ENCODE results near the gene TBC1D2.
A peak's percentile ranks its signal among the peaks of the same experiment; 100 is the strongest.

TBC1D2 gene

GRCh38 chr9:98263080-98263479 is 7.6 kb upstream of the TBC1D2 start:
- Histone ChIP-seq H2BK5ac (ENCODE audit: low read length) (peak overlapping the region; percentile 8), H2BK120ac (ENCODE audit: low read depth, low read length) (peak overlapping the region; percentile 97), H3K4ac (ENCODE audit: low read depth, low read length) (peak overlapping the region; percentile 96), H3K23ac (ENCODE audit: low read length) (no peak overlapping the region), H3K79me2 (ENCODE audit: control insufficient read depth, insufficient read depth, low read length) (no peaks in the 10 kb centered on the region), H3K27me3 (ENCODE audit: insufficient read depth, low read length, poor library complexity) (no peaks in the 10 kb centered on the region), H4K5ac (ENCODE audit: low read length) (no peak overlapping the region), H3K9ac (ENCODE audit: low read length) (peak overlapping the region; percentile 40), H3K27ac (ENCODE audit: low read depth, low read length) (no peak overlapping the region), H3K18ac (ENCODE audit: low read length) (peak overlapping the region; percentile 88), H2BK15ac (replicated peaks; ENCODE audit: low read depth) (peak overlapping the region; percentile 64), H4K8ac (ENCODE audit: low read depth, low read length) (peak overlapping the region; percentile 30), H3K4me2 (ENCODE audit: low read length) (no peak overlapping the region), H3K36me3 (ENCODE audit: control insufficient read depth, insufficient read depth, low read length) (no peaks in the 10 kb centered on the region), H3K79me1 (ENCODE audit: low read length) (no peaks in the 10 kb centered on the region), H3K4me3 (ENCODE audit: low read length) (no peak overlapping the region), H3K4me1 (ENCODE audit: control insufficient read depth, low read depth, low read length) (peaks cover 4% of the 10 kb centered on the region), H2AK5ac (ENCODE audit: low read length) (no peak overlapping the region), H3K56ac (ENCODE audit: low read length) (peak overlapping the region; percentile 65)
- no CpG with 5 or more reads among the region's 1 CpG for WGBS (ENCODE audit: extremely low coverage, insufficient coverage, low lambda C conversion rate)
- no peak for DNase-seq

DNA sequence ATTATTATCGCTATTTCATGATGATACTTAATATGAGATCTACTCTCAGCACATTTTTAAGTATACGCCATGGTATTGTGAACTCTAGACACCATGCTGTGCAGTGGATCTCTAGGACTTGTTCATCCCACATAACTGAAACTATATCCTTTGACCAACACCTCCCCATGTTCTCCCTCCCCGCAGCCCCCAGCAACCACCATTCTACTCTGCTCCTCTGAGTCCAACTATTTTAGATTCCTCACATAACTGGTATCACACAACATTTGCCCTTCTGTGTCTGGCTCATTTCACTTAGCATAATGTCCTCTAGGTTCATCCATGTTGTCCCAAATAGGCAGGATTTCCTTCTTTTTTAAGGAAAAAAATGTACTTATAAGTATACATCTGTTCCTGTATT is 6.6 kb upstream of the TBC1D2 start:
- WGBS (ENCODE audit: extremely low coverage, insufficient coverage, low lambda C conversion rate), result no CpG with 5 or more reads among the region's 3 CpGs
- no peak overlapping the region for H3K27ac ChIP-seq (ENCODE audit: low read depth, low read length)

DNA sequence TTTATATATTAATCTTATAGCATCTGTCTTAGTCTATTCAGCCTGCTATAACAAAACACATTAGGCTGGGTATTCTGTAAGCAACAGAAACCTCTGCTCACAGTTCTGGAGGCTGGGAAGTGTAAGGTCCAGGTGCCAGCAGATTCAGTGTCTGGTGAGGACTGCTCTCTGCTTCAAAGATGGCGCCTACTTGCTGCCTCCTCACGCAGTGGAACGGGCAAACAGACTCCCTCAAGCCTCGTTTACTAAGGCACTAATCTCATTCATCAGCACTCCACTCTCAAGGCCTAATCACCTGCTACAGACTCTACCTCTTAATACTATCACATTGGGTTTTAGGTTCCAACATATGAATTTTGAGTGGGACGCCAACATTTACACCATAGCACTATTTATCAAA is 5.2 kb upstream of the TBC1D2 start:
- DNase-seq, result no peak
- Histone ChIP-seq H3K9ac (ENCODE audit: low read length) (no peak overlapping the region), H2AK5ac (ENCODE audit: low read length) (no peak overlapping the region), H3K27ac (ENCODE audit: low read depth, low read length) (no peak overlapping the region), H3K27me3 (ENCODE audit: insufficient read depth, low read length, poor library complexity) (no peaks in the 10 kb centered on the region), H3K4me2 (ENCODE audit: low read length) (no peak overlapping the region), H2BK120ac (ENCODE audit: low read depth, low read length) (no peak overlapping the region), H2BK5ac (ENCODE audit: low read length) (no peak overlapping the region), H3K4me3 (ENCODE audit: low read length) (no peak overlapping the region), H3K36me3 (ENCODE audit: control insufficient read depth, insufficient read depth, low read length) (no peaks in the 10 kb centered on the region), H3K4ac (ENCODE audit: low read depth, low read length) (peak overlapping the region; percentile 72), H3K79me2 (ENCODE audit: control insufficient read depth, insufficient read depth, low read length) (no peaks in the 10 kb centered on the region), H2BK15ac (replicated peaks; ENCODE audit: low read depth) (no peak overlapping the region), H3K56ac (ENCODE audit: low read length) (no peak overlapping the region), H3K79me1 (ENCODE audit: low read length) (no peaks in the 10 kb centered on the region), H3K4me1 (ENCODE audit: control insufficient read depth, low read depth, low read length) (peaks cover 4% of the 10 kb centered on the region), H4K8ac (ENCODE audit: low read depth, low read length) (no peak overlapping the region), H3K18ac (ENCODE audit: low read length) (no peak overlapping the region), H3K23ac (ENCODE audit: low read length) (no peak overlapping the region), H4K5ac (ENCODE audit: low read length) (no peak overlapping the region)
- WGBS (ENCODE audit: extremely low coverage, insufficient coverage, low lambda C conversion rate), result no CpG with 5 or more reads among the region's 5 CpGs

More for the DNA sequence above, 6.6 kb upstream of the TBC1D2 start:
- Histone ChIP-seq H3K4me2 (ENCODE audit: low read length) (no peak overlapping the region), H3K36me3 (ENCODE audit: control insufficient read depth, insufficient read depth, low read length) (no peaks in the 10 kb centered on the region), H3K4me3 (ENCODE audit: low read length) (no peak overlapping the region), H2BK5ac (ENCODE audit: low read length) (no peak overlapping the region), H2BK120ac (ENCODE audit: low read depth, low read length) (no peak overlapping the region), H2AK5ac (ENCODE audit: low read length) (no peak overlapping the region), H2BK15ac (replicated peaks; ENCODE audit: low read depth) (no peak overlapping the region), H3K79me2 (ENCODE audit: control insufficient read depth, insufficient read depth, low read length) (no peaks in the 10 kb centered on the region), H4K5ac (ENCODE audit: low read length) (no peak overlapping the region), H3K4ac (ENCODE audit: low read depth, low read length) (peak overlapping the region; percentile 73), H3K27me3 (ENCODE audit: insufficient read depth, low read length, poor library complexity) (no peaks in the 10 kb centered on the region), H3K4me1 (ENCODE audit: control insufficient read depth, low read depth, low read length) (peaks cover 4% of the 10 kb centered on the region), H3K18ac (ENCODE audit: low read length) (peak overlapping the region; percentile 60), H3K79me1 (ENCODE audit: low read length) (no peaks in the 10 kb centered on the region), H3K56ac (ENCODE audit: low read length) (peak overlapping the region; percentile 56), H4K8ac (ENCODE audit: low read depth, low read length) (no peak overlapping the region), H3K9ac (ENCODE audit: low read length) (no peak overlapping the region), H3K23ac (ENCODE audit: low read length) (no peak overlapping the region)
- DNase-seq, result no peak

GRCh38 chr9:98259791-98260190 is 4.3 kb upstream of the TBC1D2 start:
- no CpG with 5 or more reads among the region's 3 CpGs for WGBS (ENCODE audit: extremely low coverage, insufficient coverage, low lambda C conversion rate)
- Histone ChIP-seq H2BK120ac (ENCODE audit: low read depth, low read length) (no peak overlapping the region), H4K5ac (ENCODE audit: low read length) (no peak overlapping the region), H2AK5ac (ENCODE audit: low read length) (no peak overlapping the region), H3K4me1 (ENCODE audit: control insufficient read depth, low read depth, low read length) (peaks cover 2% of the 10 kb centered on the region), H3K23ac (ENCODE audit: low read length) (no peak overlapping the region), H3K27me3 (ENCODE audit: insufficient read depth, low read length, poor library complexity) (no peaks in the 10 kb centered on the region), H3K4me2 (ENCODE audit: low read length) (no peak overlapping the region), H3K79me1 (ENCODE audit: low read length) (peaks cover 1% of the 10 kb centered on the region), H3K79me2 (ENCODE audit: control insufficient read depth, insufficient read depth, low read length) (peaks cover 3% of the 10 kb centered on the region), H4K8ac (ENCODE audit: low read depth, low read length) (no peak overlapping the region), H2BK5ac (ENCODE audit: low read length) (no peak overlapping the region), H3K27ac (ENCODE audit: low read depth, low read length) (no peak overlapping the region), H3K4me3 (ENCODE audit: low read length) (no peak overlapping the region), H3K9ac (ENCODE audit: low read length) (no peak overlapping the region), H3K18ac (ENCODE audit: low read length) (no peak overlapping the region), H3K36me3 (ENCODE audit: control insufficient read depth, insufficient read depth, low read length) (no peaks in the 10 kb centered on the region), H3K56ac (ENCODE audit: low read length) (no peak overlapping the region), H3K4ac (ENCODE audit: low read depth, low read length) (no peak overlapping the region), H2BK15ac (replicated peaks; ENCODE audit: low read depth) (no peak overlapping the region)
- DNase-seq, result no peak

GRCh38 chr9:98256756-98257155 is 1.3 kb upstream of the TBC1D2 start:
- no peak overlapping the region for H3K23ac ChIP-seq (ENCODE audit: low read length)
- peak overlapping the region; percentile 12 for H2BK5ac ChIP-seq (ENCODE audit: low read length)
- peaks cover 11% of the 10 kb centered on the region for H3K4me1 ChIP-seq (ENCODE audit: control insufficient read depth, low read depth, low read length)
- no CpG with 5 or more reads among the region's 12 CpGs for WGBS (ENCODE audit: extremely low coverage, insufficient coverage, low lambda C conversion rate)
- no peak overlapping the region for H2BK15ac ChIP-seq (replicated peaks; ENCODE audit: low read depth)
- H2BK120ac ChIP-seq (ENCODE audit: low read depth, low read length), result no peak overlapping the region
- H4K5ac ChIP-seq (ENCODE audit: low read length), result no peak overlapping the region
- H3K4me3 ChIP-seq (ENCODE audit: low read length), result peak overlapping the region; percentile 69
- H4K8ac ChIP-seq (ENCODE audit: low read depth, low read length), result no peak overlapping the region
- peaks cover 16% of the 10 kb centered on the region for H3K79me1 ChIP-seq (ENCODE audit: low read length)
- no peak overlapping the region for H2AK5ac ChIP-seq (ENCODE audit: low read length)
- H3K9ac ChIP-seq (ENCODE audit: low read length), result peak overlapping the region; percentile 75
- H3K4me2 ChIP-seq (ENCODE audit: low read length), result peak overlapping the region; percentile 41
- H3K27ac ChIP-seq (ENCODE audit: low read depth, low read length), result peak overlapping the region; percentile 87
- H3K56ac ChIP-seq (ENCODE audit: low read length), result peak overlapping the region; percentile 87
- peak overlapping the region; percentile 19 for H3K18ac ChIP-seq (ENCODE audit: low read length)
- no peaks in the 10 kb centered on the region for H3K27me3 ChIP-seq (ENCODE audit: insufficient read depth, low read length, poor library complexity)
- peaks cover 31% of the 10 kb centered on the region for H3K79me2 ChIP-seq (ENCODE audit: control insufficient read depth, insufficient read depth, low read length)
- peak overlapping the region; percentile 75 for H3K4ac ChIP-seq (ENCODE audit: low read depth, low read length)
- DNase-seq, result no peak
- no peaks in the 10 kb centered on the region for H3K36me3 ChIP-seq (ENCODE audit: control insufficient read depth, insufficient read depth, low read length)

DNA sequence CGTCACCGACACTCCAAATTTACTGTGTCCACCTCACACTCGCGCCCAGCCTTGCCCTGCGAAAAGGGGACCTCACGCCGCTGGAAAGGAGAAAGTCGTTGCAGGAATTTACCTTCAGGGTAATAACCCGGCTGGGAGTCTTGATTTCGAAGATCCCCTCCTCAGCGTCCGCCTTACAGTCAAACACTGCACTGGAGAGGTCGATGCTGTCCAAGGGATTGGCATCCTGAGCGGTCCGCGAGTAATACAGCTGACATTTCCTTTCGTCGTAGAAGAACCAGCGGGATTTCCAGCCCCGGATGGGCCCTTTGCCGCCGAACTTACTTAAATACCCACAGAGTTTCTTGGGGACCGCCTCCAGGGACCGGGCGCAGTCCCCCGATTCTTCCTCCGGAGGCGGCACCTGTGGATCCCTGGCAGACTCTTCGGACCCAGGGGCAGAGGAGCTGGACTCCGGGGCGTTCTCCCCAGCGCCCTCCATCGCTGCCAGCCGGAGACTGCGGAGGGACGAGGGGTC is 330 bp downstream of the TBC1D2 start:
- peak overlapping the region; percentile 60 for H3K9ac ChIP-seq (ENCODE audit: low read length)
- peak overlapping the region; percentile 42 for H3K18ac ChIP-seq (ENCODE audit: low read length)
- H3K36me3 ChIP-seq (ENCODE audit: control insufficient read depth, insufficient read depth, low read length), result peaks cover 2% of the 10 kb centered on the region
- no peak overlapping the region for H4K5ac ChIP-seq (ENCODE audit: low read length)
- no peak overlapping the region for H2AK5ac ChIP-seq (ENCODE audit: low read length)
- peak; percentile 77 for DNase-seq
- no peak overlapping the region for H3K23ac ChIP-seq (ENCODE audit: low read length)
- H3K4ac ChIP-seq (ENCODE audit: low read depth, low read length), result peak overlapping the region; percentile 66
- H3K27me3 ChIP-seq (ENCODE audit: insufficient read depth, low read length, poor library complexity), result no peaks in the 10 kb centered on the region
- H3K56ac ChIP-seq (ENCODE audit: low read length), result peak overlapping the region; percentile 90
- H2BK15ac ChIP-seq (replicated peaks; ENCODE audit: low read depth), result no peak overlapping the region
- no peak overlapping the region for H2BK5ac ChIP-seq (ENCODE audit: low read length)
- peak overlapping the region; percentile 59 for H3K4me2 ChIP-seq (ENCODE audit: low read length)
- no CpG with 5 or more reads among the region's 36 CpGs for WGBS (ENCODE audit: extremely low coverage, insufficient coverage, low lambda C conversion rate)
- H2BK120ac ChIP-seq (ENCODE audit: low read depth, low read length), result no peak overlapping the region
- H4K8ac ChIP-seq (ENCODE audit: low read depth, low read length), result no peak overlapping the region
- peaks cover 22% of the 10 kb centered on the region for H3K79me1 ChIP-seq (ENCODE audit: low read length)
- peak overlapping the region; percentile 81 for H3K4me3 ChIP-seq (ENCODE audit: low read length)
- H3K4me1 ChIP-seq (ENCODE audit: control insufficient read depth, low read depth, low read length), result peaks cover 11% of the 10 kb centered on the region
- H3K79me2 ChIP-seq (ENCODE audit: control insufficient read depth, insufficient read depth, low read length), result peaks cover 39% of the 10 kb centered on the region
- no peak overlapping the region for H3K27ac ChIP-seq (ENCODE audit: low read depth, low read length)

Data from mesendoderm (in vitro differentiated cells).